ENCODE data around the gene SLC37A1.

Gene SLC37A1

GRCh38 chr21:42583477-42584295 lies 70.0 kb downstream of the SLC37A1 start:
- no peak for DNase-seq
- Histone ChIP-seq H3K9me3 (ENCODE audit: severe bottlenecking) (no peaks in the 10 kb centered on the region), H3K4me3 (ENCODE audit: low read depth, low read length) (no peak overlapping the region), H3K27me3 (ENCODE audit: insufficient read depth, low read depth, severe bottlenecking) (no peaks in the 10 kb centered on the region), H3K36me3 (no peaks in the 10 kb centered on the region), H3K27ac (no peak overlapping the region)
- TF ChIP-seq, protein P1, sequence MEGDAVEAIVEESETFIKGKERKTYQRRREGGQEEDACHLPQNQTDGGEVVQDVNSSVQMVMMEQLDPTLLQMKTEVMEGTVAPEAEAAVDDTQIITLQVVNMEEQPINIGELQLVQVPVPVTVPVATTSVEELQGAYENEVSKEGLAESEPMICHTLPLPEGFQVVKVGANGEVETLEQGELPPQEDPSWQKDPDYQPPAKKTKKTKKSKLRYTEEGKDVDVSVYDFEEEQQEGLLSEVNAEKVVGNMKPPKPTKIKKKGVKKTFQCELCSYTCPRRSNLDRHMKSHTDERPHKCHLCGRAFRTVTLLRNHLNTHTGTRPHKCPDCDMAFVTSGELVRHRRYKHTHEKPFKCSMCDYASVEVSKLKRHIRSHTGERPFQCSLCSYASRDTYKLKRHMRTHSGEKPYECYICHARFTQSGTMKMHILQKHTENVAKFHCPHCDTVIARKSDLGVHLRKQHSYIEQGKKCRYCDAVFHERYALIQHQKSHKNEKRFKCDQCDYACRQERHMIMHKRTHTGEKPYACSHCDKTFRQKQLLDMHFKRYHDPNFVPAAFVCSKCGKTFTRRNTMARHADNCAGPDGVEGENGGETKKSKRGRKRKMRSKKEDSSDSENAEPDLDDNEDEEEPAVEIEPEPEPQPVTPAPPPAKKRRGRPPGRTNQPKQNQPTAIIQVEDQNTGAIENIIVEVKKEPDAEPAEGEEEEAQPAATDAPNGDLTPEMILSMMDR (IDR thresholded peaks at IDR 0.05; ENCODE audit: low read depth, low read length): no peak

DNA sequence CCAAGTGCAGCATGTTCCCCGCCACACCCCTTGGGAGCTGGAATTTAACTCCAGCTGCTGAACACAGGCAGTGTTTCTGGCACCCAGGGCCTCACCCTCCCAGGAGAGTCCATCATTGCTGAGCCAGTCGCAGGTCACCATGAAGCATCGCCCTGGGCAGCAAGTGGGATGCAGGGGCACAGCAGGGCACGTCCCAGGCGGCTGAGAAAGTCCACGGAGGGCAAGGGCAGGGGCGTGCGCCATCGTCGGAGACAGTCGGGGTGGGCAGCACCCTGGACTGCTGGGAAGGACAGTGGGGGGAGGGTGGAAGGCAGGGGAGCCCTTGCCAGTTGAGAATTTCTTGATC lies 70.6 kb downstream of the SLC37A1 start:
- Histone ChIP-seq H3K36me3 (no peaks in the 10 kb centered on the region), H3K27me3 (ENCODE audit: insufficient read depth, low read depth, severe bottlenecking) (no peaks in the 10 kb centered on the region)
- TF ChIP-seq, protein P1 (IDR thresholded peaks at IDR 0.05; ENCODE audit: low read depth, low read length): no peak

DNA sequence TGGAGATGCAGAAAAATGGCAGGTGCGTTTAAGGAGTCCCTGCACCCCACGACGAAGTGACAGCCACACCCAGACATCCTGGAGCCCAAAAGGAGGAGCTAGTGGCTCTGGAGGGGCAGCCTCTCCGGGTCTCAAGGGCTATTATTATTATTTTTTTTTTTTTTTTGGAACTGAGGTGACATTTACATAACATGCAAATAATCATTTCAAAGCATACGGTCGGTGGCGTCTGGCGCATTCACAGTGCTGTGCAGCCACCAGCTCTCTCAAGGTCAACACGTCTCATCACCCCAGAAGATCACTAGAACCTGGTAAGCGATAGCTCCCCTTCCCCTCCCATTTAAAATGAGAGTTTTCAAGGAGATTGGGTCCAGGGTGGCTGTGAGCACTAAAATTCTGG lies 72.2 kb downstream of the SLC37A1 start:
- TF ChIP-seq, protein P1 (IDR thresholded peaks at IDR 0.05; ENCODE audit: low read depth, low read length): no peak
- H3K27me3 ChIP-seq (ENCODE audit: insufficient read depth, low read depth, severe bottlenecking): no peaks in the 10 kb centered on the region
- no peaks in the 10 kb centered on the region for H3K9me3 ChIP-seq (ENCODE audit: severe bottlenecking)
- H3K4me3 ChIP-seq (ENCODE audit: low read depth, low read length): no peak overlapping the region
- DNase-seq: no peak
- H3K27ac ChIP-seq: no peak overlapping the region
- H3K36me3 ChIP-seq: no peaks in the 10 kb centered on the region

More for the DNA sequence above, 70.6 kb downstream of the SLC37A1 start:
- Histone ChIP-seq H3K9me3 (ENCODE audit: severe bottlenecking) (no peaks in the 10 kb centered on the region), H3K27ac (no peak overlapping the region), H3K4me3 (ENCODE audit: low read depth, low read length) (no peak overlapping the region)
- DNase-seq: no peak

DNA sequence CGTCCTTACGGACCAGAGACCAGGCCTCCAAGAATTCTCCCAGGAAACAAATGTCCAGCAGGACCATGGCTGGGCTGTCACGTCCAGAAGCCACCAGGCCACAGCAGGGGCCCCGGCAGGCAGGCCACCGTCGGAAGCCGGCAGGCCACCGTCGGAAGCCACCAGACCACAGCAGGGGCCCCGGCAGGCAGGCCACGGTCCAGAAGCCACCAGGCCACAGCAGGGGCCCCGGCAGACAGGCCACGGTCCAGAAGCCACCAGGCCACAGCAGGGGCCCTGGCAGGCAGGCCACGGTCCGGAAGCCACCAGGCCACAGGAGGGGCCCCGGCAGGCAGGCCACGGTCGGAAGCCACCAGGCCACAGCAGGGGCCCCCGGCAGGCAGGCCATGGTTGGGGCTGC lies 72.8 kb downstream of the SLC37A1 start:
- no peak overlapping the region for H3K27ac ChIP-seq
- TF ChIP-seq, protein P1 (IDR thresholded peaks at IDR 0.05; ENCODE audit: low read depth, low read length): no peak

DNA sequence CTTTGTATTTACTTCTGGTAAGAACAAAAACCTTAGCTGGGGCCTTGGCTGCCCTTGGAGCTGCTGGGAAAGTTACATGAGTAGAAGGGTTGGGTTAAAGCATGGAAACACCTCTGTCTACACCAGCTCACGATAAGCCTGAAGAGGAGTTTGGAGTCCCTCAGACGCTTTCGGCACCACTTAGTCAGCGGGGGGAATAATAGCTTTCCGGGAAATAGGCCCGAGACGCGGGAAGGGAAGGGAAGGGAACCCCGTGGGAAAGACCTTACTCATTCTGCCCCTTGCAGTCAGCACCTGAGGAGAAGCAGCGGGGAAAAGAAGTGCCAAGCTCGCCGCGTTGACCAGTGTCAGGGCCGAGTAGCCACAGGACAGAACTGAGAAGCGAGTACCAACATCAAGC lies 73.4 kb downstream of the SLC37A1 start:
- DNase-seq: no peak
- Histone ChIP-seq H3K4me3 (ENCODE audit: low read depth, low read length) (no peak overlapping the region), H3K27me3 (ENCODE audit: insufficient read depth, low read depth, severe bottlenecking) (no peaks in the 10 kb centered on the region), H3K27ac (no peak overlapping the region), H3K9me3 (ENCODE audit: severe bottlenecking) (no peaks in the 10 kb centered on the region), H3K36me3 (no peaks in the 10 kb centered on the region)
- TF ChIP-seq, protein P1 (IDR thresholded peaks at IDR 0.05; ENCODE audit: low read depth, low read length): no peak

More for the DNA sequence above, 72.8 kb downstream of the SLC37A1 start:
- H3K9me3 ChIP-seq (ENCODE audit: severe bottlenecking): no peaks in the 10 kb centered on the region
- no peaks in the 10 kb centered on the region for H3K36me3 ChIP-seq
- no peak overlapping the region for H3K4me3 ChIP-seq (ENCODE audit: low read depth, low read length)
- DNase-seq: no peak
- no peaks in the 10 kb centered on the region for H3K27me3 ChIP-seq (ENCODE audit: insufficient read depth, low read depth, severe bottlenecking)
